DND-41 (cell line): ENCODE measurements around the gene PPP2R5E.

ENCODE experiments used
- ATAC-seq: fragments of 200-7000 bp; cut with Tn5 transposase; 3 replicates; pipeline ENCODE4 v1.9.1; 2021; ENCODE audit warnings: low read depth; ENCODE audit not compliant: insufficient read depth
- DNase-seq: peaks from one replicate; pipeline ENCODE4 v3.0.0-alpha.2; 2020
- H2AFZ ChIP-seq: 2 replicates; pipeline ENCODE4 v1.6.0; 2012; ENCODE audit warnings: low read depth, low read length
- H3K27ac ChIP-seq: 2 replicates; pipeline ENCODE4 v1.5.1; 2012; ENCODE audit warnings: low read length, inconsistent platforms
- H3K27me3 ChIP-seq: fragments of 200-600 bp; sonication (generic); 2 replicates; pipeline ENCODE4 v1.6.0; 2012; ENCODE audit warnings: low read length, mild to moderate bottlenecking, inconsistent platforms; ENCODE audit not compliant: insufficient read depth, poor library complexity
- H3K36me3 ChIP-seq: 2 replicates; pipeline ENCODE4 v1.5.1; 2012; ENCODE audit warnings: low read length, inconsistent platforms; ENCODE audit not compliant: insufficient read depth
- H3K4me1 ChIP-seq: 2 replicates; pipeline ENCODE4 v1.5.1; 2012; ENCODE audit warnings: mild to moderate bottlenecking, low read length; ENCODE audit not compliant: insufficient read depth
- H3K4me2 ChIP-seq: 2 replicates; pipeline ENCODE4 v1.6.0; 2012; ENCODE audit warnings: mild to moderate bottlenecking, moderate library complexity, low read length, inconsistent platforms; ENCODE audit not compliant: insufficient read depth
- H3K4me3 ChIP-seq, 2 experiments: fragments of 200-600 bp in 1 of 2; shearing (Covaris generic) in 1 of 2; 2 replicates each; pipeline ENCODE4 v1.5.1; 2012 to 2016; ENCODE audit warnings: inconsistent platforms in 2 of 2, low read length in 2 of 2, mild to moderate bottlenecking in 2 of 2, low read depth in 1 of 2, moderate library complexity in 1 of 2
- H3K79me2 ChIP-seq: 2 replicates; pipeline ENCODE4 v1.6.0; 2012; ENCODE audit warnings: low read length, inconsistent platforms; ENCODE audit not compliant: insufficient read depth
- H3K9ac ChIP-seq: 2 replicates; pipeline ENCODE4 v1.6.0; 2012; ENCODE audit warnings: low read depth, mild to moderate bottlenecking, inconsistent platforms, low read length, moderate library complexity
- H3K9me3 ChIP-seq: 2 replicates; pipeline ENCODE4 v1.5.1; 2012; ENCODE audit warnings: low read length, moderate library complexity, mild to moderate bottlenecking, inconsistent platforms; ENCODE audit not compliant: insufficient read depth, severe bottlenecking
- H4K20me1 ChIP-seq: 2 replicates; pipeline ENCODE4 v1.6.0; 2012; ENCODE audit warnings: low read length; ENCODE audit not compliant: insufficient read depth
- CTCF ChIP-seq: IDR thresholded peaks from 2 replicates; pipeline ENCODE4 v1.5.1; 2012; ENCODE audit warnings: borderline replicate concordance, low read length, moderate library complexity, mild to moderate bottlenecking; ENCODE audit not compliant: poor library complexity, severe bottlenecking; ENCODE audit errors: extremely low read depth
- EZH2 ChIP-seq: IDR thresholded peaks from 3 replicates; pipeline ENCODE4 v1.6.1; 2012; ENCODE audit warnings: borderline replicate concordance, low read depth, mild to moderate bottlenecking, moderate library complexity, low read length, inconsistent platforms; ENCODE audit not compliant: severe bottlenecking

Gene PPP2R5E

GRCh38 chr14:63405715-63406114 lies 137.5 kb downstream of the PPP2R5E start:
- no peaks in the 10 kb centered on the region for H3K4me1 ChIP-seq
- H3K9me3 ChIP-seq: no peaks in the 10 kb centered on the region
- no peak overlapping the region for H3K9ac ChIP-seq
- no peaks in the 10 kb centered on the region for H3K27me3 ChIP-seq
- H3K4me3 ChIP-seq: no peak overlapping the region
- H3K27ac ChIP-seq: no peak overlapping the region
- H4K20me1 ChIP-seq: no peaks in the 10 kb centered on the region
- peaks cover 8% of the 10 kb centered on the region; the same call in 1 of the 2 replicates for H3K36me3 ChIP-seq
- TF ChIP-seq EZH2 (no peak), CTCF (no peak)
- H3K79me2 ChIP-seq: peaks cover 4% of the 10 kb centered on the region; the same call in 1 of the 2 replicates
- ATAC-seq (no peak), DNase-seq (no peak)
- H3K4me2 ChIP-seq: no peak overlapping the region
- H2AFZ ChIP-seq: no peak overlapping the region

- TF ChIP-seq EZH2 (no peak), CTCF (no peak)
- no peaks in the 10 kb centered on the region for H3K4me1 ChIP-seq
- peaks cover 11% of the 10 kb centered on the region; the same call in 1 of the 2 replicates for H3K36me3 ChIP-seq
- H3K27me3 ChIP-seq: no peaks in the 10 kb centered on the region
- peaks cover 4% of the 10 kb centered on the region; the same call in 1 of the 2 replicates for H3K79me2 ChIP-seq
- H3K4me3 ChIP-seq: no peak overlapping the region
- H3K9ac ChIP-seq: no peak overlapping the region
- no peak for DNase-seq
- H3K9me3 ChIP-seq: no peaks in the 10 kb centered on the region
- no peak overlapping the region for H3K4me2 ChIP-seq
- H4K20me1 ChIP-seq: no peaks in the 10 kb centered on the region
- H2AFZ ChIP-seq: no peak overlapping the region
- no peak for ATAC-seq
- H3K27ac ChIP-seq: no peak overlapping the region
Observed at GRCh38 chr14:63404906-63405305, 138.3 kb downstream of the PPP2R5E start.

- Histone ChIP-seq H3K9me3 (no peaks in the 10 kb centered on the region), H3K4me3 (no peak overlapping the region), H3K27ac (no peak overlapping the region), H3K9ac (no peak overlapping the region), H2AFZ (no peak overlapping the region), H4K20me1 (no peaks in the 10 kb centered on the region), H3K4me2 (no peak overlapping the region), H3K79me2 (peaks cover 4% of the 10 kb centered on the region; the same call in 1 of the 2 replicates), H3K4me1 (no peaks in the 10 kb centered on the region), H3K27me3 (no peaks in the 10 kb centered on the region), H3K36me3 (0 out of 2 replicates have a peak, but pooled peaks cover 15% of the 10 kb centered on the region)
- ATAC-seq: no peak
- DNase-seq: no peak
- TF ChIP-seq EZH2: no peak
- no peak for TF ChIP-seq CTCF
Observed at GRCh38 chr14:63401646-63402045, 141.5 kb downstream of the PPP2R5E start.

- Histone ChIP-seq H3K4me2 (no peak overlapping the region), H3K9ac (no peak overlapping the region), H3K27ac (no peak overlapping the region), H3K9me3 (no peaks in the 10 kb centered on the region), H3K4me3 (no peak overlapping the region), H3K27me3 (no peaks in the 10 kb centered on the region), H3K4me1 (no peaks in the 10 kb centered on the region), H3K36me3 (peaks cover 28% of the 10 kb centered on the region; the same call in 1 of the 2 replicates), H3K79me2 (peaks cover 4% of the 10 kb centered on the region; the same call in 1 of the 2 replicates), H4K20me1 (no peaks in the 10 kb centered on the region), H2AFZ (no peak overlapping the region)
- DNase-seq: no peak
- TF ChIP-seq EZH2 (no peak), CTCF (no peak)
- no peak for ATAC-seq
Observed at GRCh38 chr14:63398952-63399351, 144.2 kb downstream of the PPP2R5E start.
